DMS153 treated with DMSO at 0.1 percent for 48 hours (cell line): ENCODE measurements around the gene ZNF562.
A peak's percentile ranks its signal among the peaks of the same experiment; 100 is the strongest.
"Not testable (repeated sequence)": the region's sequence is repeated elsewhere in the genome, so short reads cannot be mapped to it uniquely, and the experiment has no call there.

ENCODE experiments used
- DNase-seq: peaks from one replicate; lab custom pipeline; 2025; ENCODE audit not compliant: unreplicated experiment; lab: John Stamatoyannopoulos, UW

ZNF562 gene

DNA sequence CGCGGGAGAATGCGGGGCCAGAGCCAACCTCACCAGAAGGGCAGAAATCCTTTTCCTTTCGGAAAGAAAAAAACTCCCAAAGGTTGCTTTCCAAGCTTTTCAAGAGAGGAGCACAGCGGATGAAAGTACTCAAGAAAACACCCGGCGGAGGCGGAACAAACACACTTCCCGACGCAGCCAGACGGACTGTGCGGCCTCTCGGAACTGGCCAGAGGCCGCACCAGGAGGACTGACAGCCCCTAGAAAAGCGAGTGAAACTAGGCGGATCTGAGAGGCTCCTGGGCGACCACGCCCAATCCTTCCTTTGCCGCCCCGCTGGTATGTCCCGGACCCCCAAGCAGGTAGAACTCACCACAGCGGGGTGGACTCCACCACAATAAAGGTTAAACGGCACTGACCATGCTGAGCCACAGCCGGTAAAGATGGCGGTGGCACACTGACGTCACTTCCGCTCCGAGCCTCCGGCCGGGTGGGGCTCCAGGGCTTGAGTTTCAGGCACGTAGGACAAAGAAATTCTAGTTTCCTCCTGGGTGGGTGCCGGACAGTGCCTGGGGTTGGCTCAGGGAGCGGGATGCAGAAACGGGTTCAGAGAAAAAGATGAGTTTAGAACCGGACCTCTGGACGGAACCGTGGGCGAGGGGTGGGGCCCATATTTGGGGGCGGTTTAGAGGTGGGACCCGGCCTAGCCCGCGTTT lies at the start of gene ZNF562:
TSS of gene ZNF562 (minus strand) at position 438 of the 695 bp plus-strand sequence. CDS start 14,356 bp downstream, outside the sequence.
- DNase-seq, result peak; percentile 84

DNA sequence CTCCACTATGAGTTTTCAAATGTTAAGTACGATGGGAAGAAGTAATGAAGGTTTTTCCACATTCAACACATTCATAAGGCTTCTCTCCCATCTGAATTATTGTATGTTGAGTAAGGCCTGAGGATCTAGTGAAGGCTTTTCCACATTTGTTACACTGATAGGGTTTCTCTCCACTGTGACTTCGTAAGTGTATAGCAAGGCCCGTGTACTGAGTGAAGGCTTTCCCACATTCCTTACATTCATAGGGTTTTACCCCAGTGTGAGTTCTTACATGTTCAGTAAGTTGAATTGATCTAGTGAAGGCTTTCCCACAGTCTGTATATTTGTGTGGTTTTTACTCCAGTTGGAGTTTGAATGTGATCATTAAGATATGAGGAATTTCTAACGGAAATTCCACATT lies 49.3 kb upstream of the ZNF562 start:
- DNase-seq, result no peak

DNA sequence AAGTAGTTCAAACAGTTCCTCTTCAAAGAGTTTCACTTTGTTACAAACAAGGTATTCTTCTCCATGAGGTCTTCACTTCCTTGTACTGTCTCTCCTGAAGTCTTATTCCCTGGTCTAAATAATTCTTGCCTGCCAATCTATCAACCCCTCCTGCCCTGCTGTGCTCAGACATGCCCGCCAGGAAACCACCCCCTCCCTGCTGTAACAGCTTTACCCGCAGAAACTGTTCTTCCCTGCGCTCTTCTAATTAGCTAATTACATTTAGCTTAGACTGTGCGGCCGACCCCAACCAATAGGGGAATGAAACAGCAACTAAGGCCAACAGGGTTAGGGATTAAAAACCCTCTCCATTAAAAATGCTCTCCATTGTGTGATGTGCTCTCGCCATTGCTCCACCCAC lies 47.0 kb upstream of the ZNF562 start:
- DNase-seq, result no peak

DNA sequence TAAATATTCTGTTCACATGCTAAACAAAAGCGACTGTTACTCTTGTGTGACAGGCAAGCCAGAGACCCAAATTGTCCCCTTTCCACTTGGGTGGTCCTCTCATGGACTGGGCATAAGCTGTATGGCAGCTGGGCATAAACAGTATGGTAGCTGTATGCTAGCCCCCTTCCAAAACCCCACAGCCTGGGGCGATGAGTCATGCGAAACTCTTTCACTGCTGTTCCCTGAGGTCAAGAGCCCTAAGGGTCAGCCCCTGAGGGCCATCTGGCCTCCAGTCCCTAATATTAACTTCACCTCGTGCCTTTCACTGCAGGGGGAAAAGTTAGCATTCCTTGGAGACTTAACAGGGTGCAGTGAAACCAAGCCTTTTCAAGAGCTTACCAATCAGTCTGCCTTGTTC lies 45.6 kb upstream of the ZNF562 start:
- no peak for DNase-seq

DNA sequence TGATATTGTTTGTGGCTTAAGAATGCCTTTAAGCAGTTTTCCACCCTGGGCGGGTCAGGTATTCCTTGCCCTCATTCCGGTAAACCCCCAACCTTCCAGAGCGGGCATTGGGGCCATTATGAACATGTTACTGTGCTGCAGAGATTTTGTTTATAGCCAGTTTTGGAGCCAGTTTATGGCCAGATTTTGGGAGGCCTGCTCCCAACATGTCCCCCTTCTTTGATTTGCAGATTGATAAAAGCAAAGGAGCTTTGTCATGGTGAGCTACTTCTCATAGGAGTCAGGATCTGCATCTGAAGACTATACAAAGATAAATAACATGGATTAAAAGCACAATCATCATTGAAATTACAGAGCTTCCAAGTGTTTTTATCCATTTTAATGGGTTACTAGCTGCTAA lies 36.9 kb upstream of the ZNF562 start:
- DNase-seq, result no peak

DNA sequence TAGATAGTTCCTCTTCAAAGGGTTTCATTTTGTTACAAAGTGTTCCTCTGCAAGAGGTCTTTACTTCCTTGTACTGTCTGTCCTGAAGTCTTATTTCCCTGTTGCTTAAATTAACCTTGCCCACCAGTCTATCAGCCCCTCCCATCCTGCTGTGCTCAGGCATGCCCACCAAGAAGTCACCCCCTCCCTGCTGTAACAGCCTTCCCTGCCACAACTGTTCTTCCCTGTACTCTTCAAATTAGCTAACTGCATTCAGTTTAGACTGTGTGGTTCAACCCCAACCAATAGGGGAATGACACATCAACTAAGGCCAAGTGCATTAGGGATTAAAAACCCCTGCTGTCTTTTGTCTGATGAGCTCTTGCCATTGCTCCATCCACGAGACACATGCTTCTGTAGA lies 34.4 kb upstream of the ZNF562 start:
- DNase-seq, result no peak

DNA sequence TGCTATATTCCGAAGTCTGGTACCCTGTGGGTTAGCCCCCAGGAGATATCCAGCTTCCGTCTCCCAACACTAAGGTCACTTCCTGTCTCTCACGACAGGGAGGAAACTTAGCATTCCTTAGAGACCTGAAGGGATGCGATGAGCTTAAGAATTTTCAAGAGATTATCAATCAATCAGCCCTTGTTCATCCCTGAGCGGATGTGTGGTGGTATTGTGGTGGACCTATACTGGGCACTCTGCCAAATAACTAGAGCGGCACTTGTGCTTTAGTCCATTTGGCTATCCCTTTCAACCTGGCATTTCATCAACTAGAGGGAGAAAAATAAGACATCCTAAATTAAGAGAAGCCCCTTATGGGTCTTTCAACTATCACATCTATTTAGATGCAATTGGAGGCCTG lies 30.9 kb upstream of the ZNF562 start:
- DNase-seq, result no peak

DNA sequence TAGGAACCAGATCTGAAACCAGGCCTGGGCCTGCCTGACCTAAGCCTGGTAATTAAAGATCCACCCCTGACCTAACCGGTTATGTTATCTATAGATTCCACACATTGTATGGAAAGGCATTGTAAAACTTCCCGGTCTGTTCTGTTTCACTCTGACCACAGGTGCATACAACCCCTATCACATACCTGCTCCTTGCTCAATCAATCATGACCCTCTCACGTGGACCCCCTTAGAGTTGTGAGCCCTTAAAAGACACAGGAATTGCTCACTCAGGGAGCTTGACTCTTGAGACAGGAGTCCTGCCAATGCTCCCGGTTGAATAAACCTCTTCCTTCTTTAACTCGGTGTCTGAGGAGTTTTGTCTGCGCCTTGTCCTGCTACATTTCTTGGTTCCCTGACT lies 27.3 kb upstream of the ZNF562 start:
- no peak for DNase-seq

DNA sequence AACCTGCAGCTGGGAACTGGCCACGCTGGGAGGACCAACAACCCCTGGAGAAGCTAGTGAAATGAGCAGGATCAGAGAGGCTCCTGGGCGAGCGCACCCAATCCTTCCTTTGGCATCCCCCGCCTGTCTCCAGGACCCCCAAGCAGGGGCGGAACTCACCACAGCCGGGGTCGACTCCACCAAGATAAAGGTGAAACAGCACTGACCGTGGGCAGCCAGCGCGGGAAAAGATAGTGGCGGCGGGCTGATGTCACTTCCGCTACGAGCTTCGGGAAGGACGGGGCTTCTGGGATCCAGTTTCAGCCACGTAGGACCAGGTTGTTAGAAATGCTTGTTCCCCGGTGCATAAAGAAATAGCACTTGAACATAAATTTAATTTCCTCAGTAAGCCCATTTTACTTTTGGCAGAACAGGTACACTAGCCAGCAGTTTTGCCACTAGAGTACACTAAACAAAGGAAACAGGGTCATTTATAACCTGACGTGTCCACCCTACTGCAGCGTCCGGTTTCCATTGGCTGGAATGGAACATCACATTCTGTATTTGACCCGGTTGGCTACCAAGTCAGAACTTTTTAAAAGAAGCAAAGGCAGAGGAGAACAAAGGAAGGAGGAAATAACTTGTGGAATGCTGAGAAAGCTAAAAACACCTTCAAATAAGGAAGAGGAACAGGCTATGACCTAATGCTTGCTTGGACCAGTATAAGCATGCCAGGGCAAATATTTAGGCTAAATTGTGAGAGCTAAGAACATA lies 25.5 kb upstream of the ZNF562 start:
- no peak for DNase-seq

DNA sequence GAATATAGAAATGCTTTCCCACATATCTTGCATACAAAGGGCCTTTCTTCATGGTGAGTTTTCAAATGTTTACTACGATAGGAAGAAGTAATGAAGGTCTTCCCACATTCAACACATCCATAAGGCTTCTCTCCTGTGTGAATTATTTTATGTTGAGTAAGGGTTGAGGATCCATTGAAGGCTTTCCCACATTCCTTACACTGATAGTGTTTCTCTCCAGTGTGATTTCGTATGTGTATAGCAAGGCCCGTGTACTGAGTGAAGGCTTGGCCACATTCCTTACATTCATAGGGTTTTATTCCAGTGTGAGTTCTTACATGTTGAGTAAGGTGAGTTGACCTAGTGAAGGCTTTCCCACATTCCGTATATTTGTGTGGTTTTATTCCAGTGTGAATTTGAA lies 15.4 kb upstream of the ZNF562 start:
- DNase-seq, result not testable (repeated sequence)

DNA sequence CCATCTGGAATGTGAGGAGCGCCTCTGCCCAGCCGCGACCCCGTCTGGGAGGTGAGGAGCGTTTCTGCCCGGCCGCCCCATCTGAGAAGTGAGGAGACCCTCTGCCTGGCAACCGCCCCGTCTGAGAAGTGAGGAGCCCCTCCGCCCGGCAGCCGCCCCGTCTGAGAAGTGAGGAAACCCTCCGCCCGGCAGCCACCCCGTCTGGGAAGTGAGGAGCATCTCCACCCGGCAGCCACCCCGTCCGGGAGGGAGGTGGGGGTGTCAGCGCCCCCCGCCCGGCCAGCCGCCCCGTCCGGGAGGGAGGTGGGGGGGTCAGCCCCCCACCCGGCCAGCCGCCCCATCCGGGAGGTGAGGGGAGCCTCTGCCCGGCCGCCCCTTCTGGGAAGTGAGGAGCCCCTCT lies 5.1 kb upstream of the ZNF562 start:
- not testable (repeated sequence) for DNase-seq

DNA sequence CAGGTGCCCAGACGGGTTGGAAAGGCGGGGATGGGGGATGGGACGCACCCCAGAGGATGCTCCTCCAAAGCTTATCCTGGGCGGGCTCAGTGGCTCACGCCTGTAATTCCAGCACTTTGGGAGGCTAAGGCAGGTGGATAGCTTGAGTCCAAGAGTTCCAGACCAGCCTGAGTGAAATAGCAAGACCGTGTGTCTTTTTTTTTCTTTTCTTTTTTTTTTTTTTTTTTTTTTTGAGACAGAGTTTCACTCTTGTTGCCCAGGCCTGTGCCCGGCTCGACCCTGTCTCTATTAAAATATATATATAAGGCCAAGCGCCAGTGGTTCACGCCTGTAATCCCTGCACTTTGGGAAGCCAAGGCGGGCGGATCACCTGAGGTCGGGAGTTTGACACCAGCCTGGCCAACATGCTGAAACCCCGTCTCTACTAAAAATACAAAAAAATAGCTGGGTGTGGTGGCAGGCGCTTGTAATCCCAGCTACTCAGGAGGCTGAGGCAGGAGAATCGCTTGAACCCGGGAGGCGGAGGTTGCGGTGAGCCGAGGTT lies 530 bp upstream of the ZNF562 start:
- not testable (repeated sequence) for DNase-seq

DNA sequence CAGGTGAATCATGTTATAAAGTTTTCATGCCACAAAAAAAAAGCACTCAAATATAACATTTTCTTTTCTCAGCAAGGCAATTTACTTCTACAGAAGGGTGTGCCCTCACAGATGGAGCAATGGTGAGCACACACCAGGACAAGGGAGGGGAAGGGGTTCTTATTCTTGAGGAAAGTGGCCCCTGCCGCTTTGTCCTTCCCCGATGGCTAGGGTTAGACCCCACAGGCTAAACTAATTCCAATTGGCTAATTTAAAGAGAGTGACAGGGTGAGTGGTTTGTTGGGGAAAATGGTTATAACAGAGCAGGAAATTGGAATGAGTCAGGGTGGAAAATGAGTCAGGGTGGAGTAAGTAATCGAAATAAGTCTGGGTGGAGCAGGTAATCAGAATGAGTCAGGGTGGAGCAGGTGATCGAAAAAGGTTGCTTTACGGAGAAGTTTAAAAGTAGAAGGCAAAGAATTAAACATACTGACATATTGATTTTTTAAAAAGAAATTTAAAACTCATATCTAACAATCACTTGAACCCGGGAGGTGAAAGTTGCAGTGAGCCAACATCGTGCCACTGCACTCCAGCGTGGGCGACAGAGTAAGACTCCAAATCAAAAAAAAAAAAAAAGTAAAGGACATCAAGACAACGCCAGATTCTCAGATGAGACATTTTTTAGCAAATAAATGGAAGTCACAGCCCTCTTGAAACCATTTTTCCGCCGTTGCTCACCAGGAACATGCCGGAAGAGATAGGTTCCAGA lies 813 bp downstream of the ZNF562 start:
- no peak for DNase-seq

DNA sequence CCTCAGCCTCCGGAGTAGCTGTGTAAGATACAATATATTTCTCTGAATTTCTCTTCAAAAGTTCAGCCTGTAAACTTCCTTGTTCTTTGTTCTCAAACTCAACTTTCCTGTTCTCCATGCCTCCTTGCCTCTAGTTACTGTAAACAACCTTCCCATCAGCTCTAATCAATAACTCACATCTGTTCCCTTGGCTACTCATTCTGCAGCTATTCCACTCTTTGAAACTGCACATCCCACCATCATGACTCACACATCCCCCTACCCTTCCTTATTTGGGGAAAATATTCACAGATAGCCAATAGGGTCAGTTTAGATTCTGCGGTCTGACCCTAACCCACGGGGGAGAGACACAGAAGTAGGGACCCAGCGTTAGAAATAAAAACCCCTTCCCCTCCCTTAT lies 2.0 kb downstream of the ZNF562 start:
- no peak for DNase-seq

DNA sequence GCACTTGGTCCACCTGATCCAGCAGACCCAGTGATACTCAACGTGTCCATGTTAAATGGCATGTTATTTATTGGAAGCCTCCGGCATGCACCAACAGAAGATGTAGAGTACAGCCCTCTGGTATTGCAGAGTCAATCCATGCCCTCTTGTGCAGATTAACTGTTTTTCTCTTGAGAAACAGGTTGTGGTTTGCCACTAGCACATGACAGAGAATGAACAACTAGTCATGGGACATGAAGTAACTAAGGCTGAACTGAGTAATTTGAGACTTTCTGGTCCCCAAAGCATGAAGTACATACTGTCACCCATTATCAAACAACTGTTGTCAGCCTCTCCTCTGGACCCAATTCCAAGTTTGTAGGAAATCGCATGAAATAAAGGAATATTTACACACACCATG lies 3.2 kb downstream of the ZNF562 start:
- DNase-seq, result no peak

DNA sequence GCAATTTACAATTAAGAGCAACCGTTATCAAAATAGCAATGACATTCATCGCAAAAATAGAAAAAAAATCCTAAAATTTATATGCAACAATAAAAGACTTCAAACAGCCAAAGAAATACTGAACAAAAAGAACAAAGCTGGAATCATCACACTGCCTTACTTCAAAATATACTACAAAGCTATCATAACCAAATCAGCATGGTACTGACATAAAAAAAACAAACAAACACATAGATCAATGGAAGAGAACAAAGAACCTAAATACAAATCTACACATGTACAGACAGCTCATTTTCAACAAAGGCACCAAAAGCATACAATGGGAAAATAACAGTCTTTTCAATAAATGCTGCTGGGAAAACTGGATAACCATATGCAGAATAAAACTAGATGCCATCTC lies 6.4 kb downstream of the ZNF562 start:
- no peak for DNase-seq

DNA sequence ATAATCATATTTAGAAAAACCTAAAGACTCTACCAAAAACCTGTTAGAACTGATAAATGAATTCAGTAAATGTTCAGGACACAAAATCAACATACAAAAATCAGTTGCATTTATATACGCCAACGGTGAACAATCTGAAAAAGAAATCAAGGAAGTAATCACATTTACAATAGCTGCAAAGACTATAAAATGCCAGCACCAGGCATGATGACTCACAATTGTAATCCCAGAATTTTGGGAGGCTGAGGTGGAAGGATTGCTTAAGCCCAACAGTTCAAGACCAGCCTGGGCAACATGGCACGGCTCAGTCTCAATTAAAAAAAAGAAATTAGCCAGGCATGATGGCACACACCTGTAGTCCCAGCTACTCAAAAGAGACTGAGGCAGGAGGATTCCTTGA lies 7.0 kb downstream of the ZNF562 start:
- no peak for DNase-seq

DNA sequence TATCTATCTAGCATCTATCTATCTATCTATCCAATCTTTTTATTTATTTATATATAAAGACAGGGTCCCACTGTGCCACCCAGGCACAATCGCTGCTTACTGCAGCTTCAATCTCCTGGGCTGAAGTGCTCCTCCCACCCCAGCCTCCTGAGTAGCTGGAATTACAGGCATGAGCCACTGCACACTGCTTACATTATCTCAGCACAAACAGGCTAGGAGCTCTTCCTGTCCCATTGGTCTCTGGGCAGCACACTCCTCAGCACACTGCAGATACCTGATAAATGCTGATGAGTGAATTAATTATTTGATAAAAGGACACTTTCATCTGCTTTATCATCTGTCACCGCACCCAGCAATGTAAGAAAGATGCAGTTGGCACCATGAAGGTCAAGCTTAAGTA lies 16.1 kb downstream of the ZNF562 start:
- DNase-seq, result no peak

DNA sequence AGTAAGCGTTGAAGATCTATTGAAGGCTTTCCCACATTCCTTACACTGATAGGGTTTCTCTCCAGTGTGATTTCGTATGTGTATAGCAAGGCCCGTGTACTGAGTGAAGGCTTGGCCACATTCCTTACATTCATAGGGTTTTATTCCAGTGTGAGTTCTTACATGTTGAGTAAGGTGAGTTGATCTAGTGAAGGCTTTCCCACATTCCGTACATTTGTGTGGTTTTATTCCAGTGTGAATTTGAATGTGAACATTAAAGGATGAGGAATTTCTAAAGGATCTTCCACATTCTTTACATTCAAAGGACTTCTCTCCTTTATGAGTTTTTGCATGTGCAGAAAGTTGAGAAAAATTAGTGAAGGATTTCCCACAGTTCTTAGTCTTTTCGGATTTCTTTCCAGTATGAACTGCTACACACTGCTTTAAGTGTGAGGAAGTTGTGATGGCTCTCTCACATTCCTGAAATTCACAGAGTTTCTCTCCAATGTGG lies 21.8 kb downstream of the ZNF562 start:
- DNase-seq, result not testable (repeated sequence)

DNA sequence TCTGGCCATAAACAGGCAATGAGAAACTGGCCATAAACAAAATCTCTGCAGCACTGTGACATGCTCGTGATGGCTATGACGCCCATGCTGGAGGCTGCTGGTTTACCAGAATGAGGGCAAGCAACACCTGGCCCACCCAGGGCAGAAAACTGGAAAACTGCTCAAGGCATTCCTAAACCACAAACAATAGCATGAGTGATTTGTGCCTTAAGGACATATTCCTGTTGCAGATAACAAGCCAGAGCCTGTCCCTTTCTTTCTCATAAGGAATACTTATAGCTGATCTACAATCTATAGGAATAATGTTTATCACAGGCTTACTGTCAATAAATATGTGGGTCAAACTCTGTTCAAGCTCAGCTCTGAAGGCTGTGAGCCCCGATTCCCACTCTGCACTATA lies 23.4 kb downstream of the ZNF562 start:
- not testable (repeated sequence) for DNase-seq

DNA sequence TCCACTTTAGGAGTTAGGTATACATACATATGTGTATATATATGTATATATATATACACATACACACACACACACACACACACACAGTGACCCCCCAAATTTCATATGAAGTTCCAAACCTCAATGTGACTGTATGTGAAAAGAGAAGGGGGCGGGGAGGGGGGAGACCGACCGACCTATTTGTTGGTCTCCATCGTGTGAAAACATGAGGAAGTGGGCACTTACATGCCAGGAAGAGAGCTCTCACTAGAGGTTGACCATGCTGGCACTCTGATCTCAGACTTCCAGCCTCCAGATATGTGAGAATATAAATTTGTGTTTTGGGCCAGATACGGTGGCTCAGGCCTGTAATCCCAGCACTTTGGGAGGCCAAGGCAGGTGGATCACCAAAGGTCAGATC lies 24.6 kb downstream of the ZNF562 start:
- DNase-seq, result no peak

DNA sequence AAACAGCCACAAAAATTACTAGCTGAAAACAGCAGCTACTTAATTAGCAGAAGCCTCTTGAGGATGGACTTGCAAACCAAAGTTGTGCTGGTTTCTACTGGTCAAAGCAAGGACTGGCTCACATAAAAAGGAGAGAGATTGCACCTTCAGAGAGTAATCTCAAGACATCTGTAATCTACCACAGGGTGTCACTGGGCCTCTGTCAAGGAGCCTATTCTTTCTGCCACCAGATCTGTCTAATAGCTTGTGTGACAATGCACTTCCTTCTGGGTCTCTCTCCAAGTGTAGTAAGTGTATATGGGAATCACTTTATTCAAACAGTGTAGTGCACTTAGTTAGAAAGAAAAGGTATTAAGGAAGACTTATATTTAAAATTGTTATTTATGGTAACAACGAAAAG lies 29.4 kb downstream of the ZNF562 start:
- no peak for DNase-seq
